Right lobe of liver (tissue), 6 donors: Measurements from ENCODE around the gene ADAMTS16. TPM values are rescaled to one million over a fixed set of nuclear protein-coding genes. Genes with fewer than 3 reads are reported as not detected.
A peak's percentile ranks its signal among the peaks of the same experiment; 100 is the strongest.

ENCODE experiments used
- ATAC-seq, 4 donors: fragments of 200-7000 bp; cut with Tn5 transposase; one replicate each; pipeline ENCODE4 v1.9.1; 2020; ENCODE audit warnings: mild to moderate bottlenecking in 4 of 4, moderate library complexity in 4 of 4
- DNase-seq, 3 donors: peaks; one replicate each; pipeline ENCODE4 v3.0.0-alpha.2; 2020
- H3K27ac ChIP-seq, 3 donors: fragments of 200-600 bp; one replicate each; pipeline ENCODE4 v1.8.0; 2022
- H3K27me3 ChIP-seq, 2 donors: fragments of 200-600 bp; one replicate each; pipeline ENCODE4 v1.8.0; 2022
- H3K36me3 ChIP-seq, 4 donors: fragments of 200-600 bp; sonication (generic) in 1 of 4; one replicate each; pipeline versions ENCODE4 v1.5.1 to v1.8.0; 2017 to 2022; ENCODE audit warnings: control low read depth in 1 of 4
- H3K4me1 ChIP-seq, 4 donors: fragments of 200-600 bp; sonication (generic) in 1 of 4; one replicate each; pipeline versions ENCODE4 v1.5.1 to v1.8.0; 2017 to 2022; ENCODE audit warnings: control low read depth in 1 of 4
- H3K4me3 ChIP-seq, 3 donors: fragments of 200-600 bp; one replicate each; pipeline ENCODE4 v1.8.0; 2022
- H3K9me3 ChIP-seq, 4 donors: fragments of 200-600 bp; sonication (generic) in 1 of 4; one replicate each; pipeline versions ENCODE4 v1.5.1 to v1.8.0; 2017 to 2022; ENCODE audit warnings: control low read depth in 1 of 4
- POLR2A ChIP-seq: fragments of 450-650 bp; IDR thresholded peaks from one replicate; pipeline ENCODE4 v1.6.1; 2017; ENCODE audit warnings: antibody characterized with exemption, mild to moderate bottlenecking
- WGBS: methylation state at CpG from one replicate; pipeline ENCODE4 v1.1.6; 2018; ENCODE audit warnings: low coverage, low lambda C conversion rate; ENCODE audit not compliant: insufficient coverage; ENCODE audit errors: missing lambda C conversion rate; 5-methylcytosine and 5-hydroxymethylcytosine counted together
- intact Hi-C, 2 donors: fragments of 100-400 bp; cut with DNase I; formaldehyde crosslinking; loops; one replicate each; pipeline versions ENCODE4 v1.11.2 to v1.14.1; 2022
- total RNA-seq, 6 experiments: library from RNA; depleted of rRNA in 2 of 6; stranded (reverse); fragments of >200 nt in 2 of 6; fragmentation: NEBNext Ultra II Directional in 3 of 6; extraction: Animal tissue kit (Norgen Biotek cat#: 25700) in 3 of 6; gene quantifications; one replicate each; pipeline versions ENCODE4 v1.1.0 to v1.2.4, GENCODE V29; 2016 to 2023
- TF ChIP-seq, protein P1 (sequence below), 4 donors: fragments of 200-600 bp in 3 of 4; fragments of 450-650 bp in 1 of 4; IDR thresholded peaks; one replicate each; pipeline versions ENCODE4 v1.5.1 to v1.8.0; 2016 to 2022; ENCODE audit warnings: antibody characterized with exemption in 4 of 4, mild to moderate bottlenecking in 2 of 4
- donor health status: DM: no; HTN: yes; CAD: no.
- donor health status: DM: no; HTN: no; CAD: no.
- donor health status: DM: no; HTN: no; CAD: no.
- donor health status: DM: no; HTN: yes; CAD: no.
- donor health status: DM: no; HTN: yes; CAD: no.

ADAMTS16 gene
- total RNA-seq, 6 experiments from 2014 or later, result not detected

- WGBS, result 40% methylated on average over 1 of the region's 8 CpGs
- TF ChIP-seq POLR2A, result no peak
- TF ChIP-seq, protein P1, sequence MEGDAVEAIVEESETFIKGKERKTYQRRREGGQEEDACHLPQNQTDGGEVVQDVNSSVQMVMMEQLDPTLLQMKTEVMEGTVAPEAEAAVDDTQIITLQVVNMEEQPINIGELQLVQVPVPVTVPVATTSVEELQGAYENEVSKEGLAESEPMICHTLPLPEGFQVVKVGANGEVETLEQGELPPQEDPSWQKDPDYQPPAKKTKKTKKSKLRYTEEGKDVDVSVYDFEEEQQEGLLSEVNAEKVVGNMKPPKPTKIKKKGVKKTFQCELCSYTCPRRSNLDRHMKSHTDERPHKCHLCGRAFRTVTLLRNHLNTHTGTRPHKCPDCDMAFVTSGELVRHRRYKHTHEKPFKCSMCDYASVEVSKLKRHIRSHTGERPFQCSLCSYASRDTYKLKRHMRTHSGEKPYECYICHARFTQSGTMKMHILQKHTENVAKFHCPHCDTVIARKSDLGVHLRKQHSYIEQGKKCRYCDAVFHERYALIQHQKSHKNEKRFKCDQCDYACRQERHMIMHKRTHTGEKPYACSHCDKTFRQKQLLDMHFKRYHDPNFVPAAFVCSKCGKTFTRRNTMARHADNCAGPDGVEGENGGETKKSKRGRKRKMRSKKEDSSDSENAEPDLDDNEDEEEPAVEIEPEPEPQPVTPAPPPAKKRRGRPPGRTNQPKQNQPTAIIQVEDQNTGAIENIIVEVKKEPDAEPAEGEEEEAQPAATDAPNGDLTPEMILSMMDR (IDR thresholded peaks at IDR 0.05), result no peak
- DNase-seq, result no peak
Observed at GRCh38 chr5:5327126-5327525, 187.0 kb downstream of the ADAMTS16 start.

GRCh38 chr5:5330728-5331452, 190.8 kb downstream of the ADAMTS16 start:
- ATAC-seq (peak in 3 of 4 donors; percentile 30 to 55 (median 43)), DNase-seq (no peak)
- no peak overlapping the region for H3K27ac ChIP-seq
- H3K36me3 ChIP-seq, result no peaks in the 10 kb centered on the region
- H3K27me3 ChIP-seq, result no peaks in the 10 kb centered on the region
- H3K4me3 ChIP-seq, result no peak overlapping the region
- WGBS, result 83% methylated on average over 4 of the region's 4 CpGs
- no peaks in the 10 kb centered on the region for H3K4me1 ChIP-seq
- no peak for TF ChIP-seq POLR2A
- TF ChIP-seq, protein P1 (IDR thresholded peaks at IDR 0.05), result no peak
- intact Hi-C loops, result no loop called here
- no peaks in the 10 kb centered on the region for H3K9me3 ChIP-seq

More at GRCh38 chr5:5327126-5327525, 187.0 kb downstream of the ADAMTS16 start:
- no peaks in the 10 kb centered on the region for H3K4me1 ChIP-seq
- no peak for ATAC-seq
- no peak overlapping the region for H3K4me3 ChIP-seq
- H3K27me3 ChIP-seq, result no peaks in the 10 kb centered on the region
- no peak overlapping the region for H3K27ac ChIP-seq
- H3K9me3 ChIP-seq, result no peaks in the 10 kb centered on the region
- intact Hi-C loops, result no loop called here
- no peaks in the 10 kb centered on the region for H3K36me3 ChIP-seq

DNA sequence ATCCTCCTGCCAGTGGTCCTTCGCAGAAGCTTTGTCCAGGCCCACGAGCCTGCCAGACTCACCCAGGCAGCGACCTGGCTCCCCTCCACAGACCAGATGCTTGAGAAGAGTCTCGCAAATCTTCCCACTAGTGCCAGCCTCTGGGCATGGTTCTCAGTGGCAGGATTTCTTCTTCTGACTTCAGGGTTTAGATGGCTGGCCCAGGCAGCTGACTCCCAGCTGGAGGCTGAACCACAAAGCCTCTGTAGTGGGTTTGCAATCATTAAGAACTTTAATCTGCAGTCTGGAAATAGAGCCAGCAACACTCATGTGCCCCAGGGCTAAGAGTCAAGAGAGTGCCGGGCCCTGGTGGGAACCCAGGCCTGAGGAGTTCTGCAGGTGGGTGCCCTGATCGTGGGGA, 191.7 kb downstream of the ADAMTS16 start:
- DNase-seq, result no peak
- 57% methylated on average over 4 of the region's 6 CpGs for WGBS
- no peaks in the 10 kb centered on the region for H3K27me3 ChIP-seq
- H3K4me1 ChIP-seq, result no peaks in the 10 kb centered on the region
- no peak for ATAC-seq
- H3K9me3 ChIP-seq, result no peaks in the 10 kb centered on the region
- H3K27ac ChIP-seq, result no peak overlapping the region
- H3K36me3 ChIP-seq, result no peaks in the 10 kb centered on the region
- intact Hi-C loops, result no loop called here
- TF ChIP-seq, protein P1 (IDR thresholded peaks at IDR 0.05), result no peak
- TF ChIP-seq POLR2A, result no peak
- no peak overlapping the region for H3K4me3 ChIP-seq

GRCh38 chr5:5332287-5332686, 192.2 kb downstream of the ADAMTS16 start:
- intact Hi-C loops, result no loop called here
- DNase-seq, result no peak
- Histone ChIP-seq H3K4me1 (no peaks in the 10 kb centered on the region), H3K27ac (no peak overlapping the region), H3K4me3 (no peak overlapping the region), H3K36me3 (no peaks in the 10 kb centered on the region), H3K27me3 (no peaks in the 10 kb centered on the region), H3K9me3 (no peaks in the 10 kb centered on the region)
- 60% methylated on average over 3 of the region's 4 CpGs for WGBS
- no peak for ATAC-seq
- TF ChIP-seq POLR2A, result no peak
- TF ChIP-seq, protein P1 (IDR thresholded peaks at IDR 0.05), result no peak

DNA sequence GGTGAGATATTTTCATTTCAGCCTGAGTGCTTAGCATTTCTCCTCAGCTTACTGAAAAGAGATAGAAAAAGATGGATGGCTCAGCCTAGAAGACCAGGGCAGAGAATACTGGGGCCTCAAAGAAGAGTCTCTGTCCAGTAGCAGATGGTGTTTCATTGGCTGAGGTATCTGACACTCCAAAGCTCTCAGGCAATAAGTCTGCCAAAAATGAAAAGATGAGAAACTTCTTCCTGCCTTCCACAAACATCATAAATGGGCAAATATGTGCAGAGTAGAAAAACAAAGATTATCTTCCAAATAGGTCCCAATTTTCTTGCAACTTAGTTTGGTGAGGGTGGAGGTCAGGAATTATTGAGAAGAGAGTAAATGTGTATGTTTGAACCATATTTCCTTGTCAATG, 195.0 kb downstream of the ADAMTS16 start:
- intact Hi-C loops, result no loop called here
- H3K4me3 ChIP-seq, result no peak overlapping the region
- H3K27me3 ChIP-seq, result no peaks in the 10 kb centered on the region
- ATAC-seq (no peak), DNase-seq (no peak)
- H3K36me3 ChIP-seq, result no peaks in the 10 kb centered on the region
- no peaks in the 10 kb centered on the region for H3K4me1 ChIP-seq
- H3K27ac ChIP-seq, result no peak overlapping the region
- no peaks in the 10 kb centered on the region for H3K9me3 ChIP-seq
- no peak for TF ChIP-seq POLR2A
- TF ChIP-seq, protein P1 (IDR thresholded peaks at IDR 0.05), result no peak
